ENCODE results near the gene POM121L2.

POM121L2 gene

DNA sequence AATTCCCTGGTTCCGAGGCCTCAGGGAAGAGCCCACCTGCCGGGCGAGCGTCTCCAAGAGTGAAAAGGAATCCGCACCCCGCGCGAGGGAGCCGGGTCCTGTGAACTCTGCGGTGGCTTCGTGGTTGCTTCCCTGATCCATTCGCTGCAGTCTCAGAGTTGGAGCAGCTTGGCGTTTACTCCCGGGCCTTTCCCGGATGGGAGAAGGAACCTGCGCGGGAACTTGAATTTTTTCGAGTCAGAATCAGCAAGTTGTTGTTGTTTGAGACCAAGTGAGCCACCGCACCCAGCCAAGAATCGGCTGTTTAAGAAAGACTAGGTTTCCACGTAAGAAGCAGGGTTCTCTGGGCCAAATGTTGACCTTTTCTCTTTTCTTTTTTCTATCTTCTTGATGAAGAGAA lies 51.7 kb downstream of the POM121L2 start:
- no peak for DNase-seq (ENCODE audit: low read depth in 3 of 3)

Measured in stimulated activated CD4-positive, alpha-beta T cell treated with anti-CD3 and anti-CD28 coated beads, TNF-alpha, amount 100 ng/mL, for 4 hours (primary cell).